Breast epithelium (tissue), 4 donors: Measurements from ENCODE around the gene BPHL. TPM values are rescaled to one million over a fixed set of nuclear protein-coding genes. Genes with fewer than 3 reads are reported as not detected.
"Not testable (repeated sequence)": the region's sequence is repeated elsewhere in the genome, so short reads cannot be mapped to it uniquely, and the experiment has no call there.

Source experiments
- DNase-seq, 2 donors: peaks; one replicate each; pipeline ENCODE4 v3.0.0-alpha.2; 2019; ENCODE audit warnings: low spot score in 2 of 2
- H3K27ac ChIP-seq, 2 donors: fragments of 200-600 bp; sonication (generic) in 1 of 2; one replicate each; pipeline ENCODE4 v1.5.1; 2016 to 2019; ENCODE audit warnings: mild to moderate bottlenecking in 1 of 2
- H3K27me3 ChIP-seq, 2 donors: fragments of 200-600 bp; sonication (generic) in 1 of 2; one replicate each; pipeline versions ENCODE4 v1.5.1 to v1.6.0; 2017 to 2019; ENCODE audit warnings: control low read depth in 1 of 2, mild to moderate bottlenecking in 1 of 2
- H3K36me3 ChIP-seq: fragments of 200-600 bp; one replicate; pipeline ENCODE4 v1.5.1; 2019
- H3K4me1 ChIP-seq, 2 donors: fragments of 200-600 bp; sonication (generic); one replicate each; pipeline ENCODE4 v1.5.1; 2016 to 2019; ENCODE audit warnings: control low read depth in 1 of 2
- H3K4me3 ChIP-seq, 3 donors: fragments of 200-600 bp; sonication (generic); 1 replicate in 2 of 3; 2 replicates in 1 of 3; pipeline ENCODE4 v1.5.1; 2016 to 2019; ENCODE audit warnings: mild to moderate bottlenecking in 3 of 3, moderate library complexity in 2 of 3
- H3K9me3 ChIP-seq, 2 donors: fragments of 200-600 bp; sonication (generic) in 1 of 2; one replicate each; pipeline ENCODE4 v1.5.1; 2016 to 2019; ENCODE audit warnings: control low read depth in 1 of 2
- CTCF ChIP-seq, 3 donors: fragments of 450-650 bp; IDR thresholded peaks; one replicate each; pipeline ENCODE4 v1.5.1; 2016 to 2017; ENCODE audit warnings: antibody characterized with exemption in 3 of 3, mild to moderate bottlenecking in 3 of 3, moderate library complexity in 3 of 3
- POLR2A ChIP-seq: fragments of 450-650 bp; IDR thresholded peaks from one replicate; pipeline ENCODE4 v1.6.1; 2016; ENCODE audit warnings: antibody characterized with exemption, mild to moderate bottlenecking, moderate library complexity
- POLR2AphosphoS5 ChIP-seq, 3 donors: sonication (generic); formaldehyde crosslinking; IDR thresholded peaks; one replicate each; pipeline ENCODE4 v1.6.1; 2017; ENCODE audit warnings: antibody characterized with exemption in 3 of 3
- intact Hi-C: fragments of 100-400 bp; cut with DNase I; formaldehyde crosslinking; loops from one replicate; pipeline ENCODE4 v1.15.1; 2023; ENCODE audit warnings: low total_unique reads
- total RNA-seq, 3 donors: library from RNA; depleted of rRNA; stranded (reverse); fragments of >200 nt; gene quantifications; one replicate each; pipeline ENCODE4 v1.1.0, GENCODE V29; 2016

BPHL gene
- total RNA-seq, 3 donors from 2014 or later, result 15.4 to 19.4 (median 19.3) TPM

DNA sequence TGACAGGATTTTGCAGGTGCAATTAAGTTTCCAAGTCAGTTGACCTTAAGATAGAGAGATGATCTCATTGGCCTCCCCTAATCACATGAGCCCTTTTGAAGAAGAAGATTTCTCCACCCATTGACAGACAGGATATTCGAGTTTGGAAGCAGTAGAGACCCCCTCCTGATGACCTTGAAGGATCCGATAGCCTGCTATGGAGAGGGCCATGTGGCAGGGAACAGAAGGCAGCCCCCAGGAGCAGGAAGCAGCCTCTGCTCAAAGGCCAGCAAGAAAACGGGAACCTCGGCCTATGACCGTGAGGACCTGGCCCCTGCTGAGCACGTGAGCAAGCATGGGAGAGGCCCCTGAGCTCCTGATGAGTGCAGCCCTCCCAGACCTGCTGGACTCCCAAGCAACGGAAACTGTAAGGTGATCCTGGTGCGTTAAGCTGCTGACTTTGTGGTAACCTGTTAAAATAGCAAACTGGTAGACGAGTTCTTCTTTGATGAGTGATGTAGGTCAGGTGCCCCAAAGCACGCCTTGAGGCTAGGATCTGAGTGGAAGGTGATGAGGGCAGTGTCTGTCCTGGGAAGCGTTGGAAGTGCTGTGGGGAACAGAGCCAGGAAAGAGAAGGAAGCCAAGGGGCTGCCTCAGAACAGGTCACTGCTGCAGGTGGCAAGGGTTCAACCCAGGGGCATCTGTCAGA, 57.3 kb downstream of the BPHL start:
- H3K36me3 ChIP-seq, result no peaks in the 10 kb centered on the region
- H3K4me1 ChIP-seq, result no peaks in the 10 kb centered on the region
- H3K4me3 ChIP-seq, result no peak overlapping the region
- TF ChIP-seq CTCF (IDR thresholded peaks at IDR 0.05) (no peak), POLR2A (no peak), POLR2AphosphoS5 (IDR thresholded peaks at IDR 0.05) (no peak)
- intact Hi-C loops, result no loop called here
- no peak for DNase-seq
- no peaks in the 10 kb centered on the region for H3K27me3 ChIP-seq
- H3K9me3 ChIP-seq, result no peaks in the 10 kb centered on the region
- no peak overlapping the region for H3K27ac ChIP-seq

DNA sequence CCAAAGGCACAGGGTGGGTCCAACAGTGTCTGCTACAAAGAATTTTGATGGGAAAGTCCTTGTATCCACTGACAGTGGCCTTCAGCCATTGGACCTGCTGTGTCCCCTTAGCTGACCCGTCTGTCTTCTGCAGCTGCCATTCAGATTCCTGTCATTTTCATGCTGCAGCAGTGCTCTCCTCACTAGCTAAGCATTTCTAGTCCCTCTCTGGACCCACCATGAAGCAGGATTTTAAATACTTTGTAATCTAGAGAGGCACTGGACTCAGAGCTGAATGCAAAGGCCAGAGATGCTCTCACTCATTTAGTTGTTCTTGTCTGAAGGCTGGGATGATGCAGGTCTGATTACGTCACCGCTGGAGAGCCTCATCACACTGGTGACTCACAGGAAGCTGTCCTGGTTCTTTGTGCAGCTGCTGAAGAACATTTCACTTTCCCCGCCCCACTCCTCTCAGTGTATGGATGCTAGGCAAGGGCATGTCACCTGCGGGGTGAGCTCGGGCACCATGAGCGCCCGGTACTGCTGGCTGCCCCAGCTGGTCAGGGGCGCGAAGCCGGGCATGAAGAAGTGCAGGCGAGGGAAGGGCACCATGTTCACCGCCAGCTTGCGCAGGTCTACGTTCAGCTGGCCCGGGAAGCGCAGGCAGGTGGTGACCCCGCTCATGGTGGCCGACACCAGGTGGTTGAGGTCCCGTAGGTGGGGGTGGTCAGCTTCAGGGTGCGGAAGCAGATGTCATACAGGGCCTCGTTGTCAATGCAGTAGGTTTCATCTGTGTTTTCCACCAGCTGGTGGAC, 58.2 kb downstream of the BPHL start:
- intact Hi-C loops, result no loop called here
- Histone ChIP-seq H3K36me3 (no peaks in the 10 kb centered on the region), H3K9me3 (no peaks in the 10 kb centered on the region), H3K27ac (no peak overlapping the region), H3K4me3 (no peak overlapping the region), H3K27me3 (no peaks in the 10 kb centered on the region), H3K4me1 (no peaks in the 10 kb centered on the region)
- TF ChIP-seq POLR2A (no peak), CTCF (IDR thresholded peaks at IDR 0.05) (no peak), POLR2AphosphoS5 (IDR thresholded peaks at IDR 0.05) (no peak)
- no peak for DNase-seq

GRCh38 chr6:3178666-3179065, 60.2 kb downstream of the BPHL start:
- DNase-seq, intact Hi-C loops, H3K4me3 ChIP-seq, H3K4me1 ChIP-seq, H3K27ac ChIP-seq, H3K27me3 ChIP-seq, H3K9me3 ChIP-seq, H3K36me3 ChIP-seq: not testable (repeated sequence)

DNA sequence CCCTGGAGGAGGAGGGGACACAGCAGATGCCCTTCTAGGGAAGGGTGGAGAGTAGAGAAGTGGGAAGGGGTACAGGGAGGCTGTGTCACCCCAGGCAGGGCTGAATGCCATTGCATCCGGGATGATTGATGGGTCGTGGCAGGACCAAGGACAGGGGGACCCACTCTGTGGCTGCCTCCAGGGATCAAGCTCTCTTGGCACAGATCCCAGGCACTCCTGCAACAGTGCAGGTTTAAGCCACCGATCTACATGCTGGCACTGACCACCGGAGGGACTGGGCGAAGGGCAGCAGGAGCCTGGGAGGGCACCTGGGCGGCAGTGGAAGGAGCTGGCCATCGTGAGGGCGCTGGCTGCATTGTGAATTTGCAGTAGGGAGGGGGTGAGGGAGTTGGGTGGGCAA, 61.4 kb downstream of the BPHL start:
- H3K4me1 ChIP-seq, H3K27ac ChIP-seq, H3K36me3 ChIP-seq, intact Hi-C loops, DNase-seq, H3K27me3 ChIP-seq, H3K9me3 ChIP-seq: not testable (repeated sequence)
- H3K4me3 ChIP-seq, result peak overlapping the region in 1 of 3 donors; percentile 18

- Histone ChIP-seq H3K9me3 (no peaks in the 10 kb centered on the region), H3K4me3 (no peak overlapping the region), H3K27ac (no peak overlapping the region), H3K4me1 (no peaks in the 10 kb centered on the region), H3K27me3 (no peaks in the 10 kb centered on the region), H3K36me3 (no peaks in the 10 kb centered on the region)
- no peak for DNase-seq
- TF ChIP-seq POLR2AphosphoS5 (IDR thresholded peaks at IDR 0.05) (no peak), CTCF (IDR thresholded peaks at IDR 0.05) (no peak), POLR2A (no peak)
- intact Hi-C loops, result no loop called here
These were observed 62.6 kb downstream of the BPHL start for GRCh38 chr6:3181105-3181504.

DNA sequence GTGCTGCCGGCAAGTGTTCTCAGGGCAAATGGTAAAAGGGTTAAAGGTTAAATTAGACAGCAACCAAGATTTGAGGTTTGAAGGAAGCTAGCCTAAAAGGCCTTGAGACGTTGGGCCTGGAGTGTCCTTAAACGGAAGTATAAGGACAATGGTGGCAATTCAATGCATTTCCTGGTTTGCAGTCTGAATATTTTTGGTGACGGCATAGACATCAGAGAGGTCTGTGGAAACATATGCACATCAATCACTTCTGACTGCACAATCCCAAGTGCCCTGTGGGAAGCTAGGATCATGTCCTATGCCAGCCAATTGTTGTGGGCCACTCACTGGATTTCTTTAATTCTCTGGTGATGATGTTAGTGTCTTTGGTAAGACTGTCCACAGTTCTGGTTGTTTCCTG, 64.6 kb downstream of the BPHL start:
- H3K36me3 ChIP-seq, result no peaks in the 10 kb centered on the region
- no peak for DNase-seq
- intact Hi-C loops, result no loop called here
- H3K9me3 ChIP-seq, result no peaks in the 10 kb centered on the region
- no peak overlapping the region for H3K4me3 ChIP-seq
- H3K27ac ChIP-seq, result no peak overlapping the region
- H3K4me1 ChIP-seq, result no peaks in the 10 kb centered on the region
- TF ChIP-seq CTCF (IDR thresholded peaks at IDR 0.05) (no peak), POLR2A (no peak), POLR2AphosphoS5 (IDR thresholded peaks at IDR 0.05) (no peak)
- H3K27me3 ChIP-seq, result no peaks in the 10 kb centered on the region
